Natural killer cell (primary cell): ENCODE data around the gene RBM20. TPM values are rescaled to one million over a fixed set of nuclear protein-coding genes. Genes with fewer than 3 reads are reported as not detected.

Experiments
- ATAC-seq, 3 donors: fragments of 150-1000 bp in 2 of 3; fragments of 200-7000 bp in 1 of 3; cut with Tn5 transposase; 1 replicate in 1 of 3; 2 replicates in 2 of 3; pipeline ENCODE4 v1.10.0; 2021; ENCODE audit warnings: mild to moderate bottlenecking in 2 of 3, moderate library complexity in 2 of 3
- DNase-seq, 2 donors: peaks; one replicate each; pipeline versions ENCODE4 v3.0.0 to v3.0.0-alpha.2; 2013 to 2021; ENCODE audit warnings: mixed read lengths in 1 of 2
- H3K27ac ChIP-seq: one replicate; pipeline ENCODE4 v1.5.1; 2013; ENCODE audit warnings: mild to moderate bottlenecking, low read length
- H3K27me3 ChIP-seq: one replicate; pipeline ENCODE4 v1.6.1; 2013; ENCODE audit warnings: low read length; ENCODE audit not compliant: control insufficient read depth, insufficient read depth
- H3K36me3 ChIP-seq: one replicate; pipeline ENCODE4 v1.6.1; 2013; ENCODE audit warnings: low read length; ENCODE audit not compliant: control insufficient read depth, insufficient read depth
- H3K4me1 ChIP-seq: one replicate; pipeline ENCODE4 v1.6.1; 2013; ENCODE audit warnings: low read length; ENCODE audit not compliant: control insufficient read depth, insufficient read depth
- H3K4me3 ChIP-seq: one replicate; pipeline ENCODE4 v1.5.1; 2013; ENCODE audit warnings: low read length
- H3K9me3 ChIP-seq: one replicate; pipeline ENCODE4 v1.6.1; 2013; ENCODE audit warnings: low read length; ENCODE audit not compliant: control insufficient read depth, insufficient read depth
- H3K27ac Mint-ChIP-seq, 2 donors: one replicate each; pipeline ENCODE4 v1.8.0; 2022; ENCODE audit warnings: mild to moderate bottlenecking in 2 of 2, mixed read lengths in 2 of 2, moderate library complexity in 1 of 2
- H3K27me3 Mint-ChIP-seq, 2 donors: one replicate each; pipeline ENCODE4 v1.8.0; 2022; ENCODE audit warnings: low read depth in 2 of 2, mixed read lengths in 2 of 2
- H3K36me3 Mint-ChIP-seq: one replicate; pipeline ENCODE4 v1.8.0; 2022; ENCODE audit warnings: mixed read lengths
- H3K4me1 Mint-ChIP-seq, 2 donors: one replicate each; pipeline ENCODE4 v1.8.0; 2022; ENCODE audit warnings: mixed read lengths in 2 of 2
- H3K4me3 Mint-ChIP-seq: one replicate; pipeline ENCODE4 v1.8.0; 2022; ENCODE audit warnings: mild to moderate bottlenecking, moderate library complexity, mixed read lengths
- H3K9me3 Mint-ChIP-seq, 2 donors: one replicate each; pipeline ENCODE4 v1.8.0; 2022; ENCODE audit warnings: mixed read lengths in 2 of 2
- CTCF ChIP-seq: fragments of 200-600 bp; IDR thresholded peaks from one replicate; pipeline ENCODE4 v1.8.0; 2022; ENCODE audit warnings: antibody characterized with exemption
- WGBS: methylation state at CpG from one replicate; pipeline ENCODE4 v1.1.7; 2013; ENCODE audit warnings: missing lambda C conversion rate; ENCODE audit not compliant: insufficient coverage; 5-methylcytosine and 5-hydroxymethylcytosine counted together
- intact Hi-C: fragments of 100-400 bp; cut with micrococcal nuclease; formaldehyde crosslinking; loops from one replicate; pipeline ENCODE4 v1.14.2; 2022
- total RNA-seq, 4 donors: library from RNA; stranded (reverse); fragments of 120-200 nt in 1 of 4; gene quantifications; one replicate each; pipeline versions ENCODE4 v1.2.3 to v1.2.4, GENCODE V29; 2013 to 2022

Gene RBM20
- total RNA-seq, 3 donors from 2014 or later (not counting 1 experiment from before 2014, with no cell fraction given): 0.35 TPM; not detected in 2

GRCh38 chr10:110792476-110793125, 148.5 kb downstream of the RBM20 start:
- Mint-ChIP-seq H3K4me1 (no peaks in the 10 kb centered on the region), H3K9me3 (no peaks in the 10 kb centered on the region), H3K27me3 (peaks cover 0 to 2% of the 10 kb centered on the region in 2 donors), H3K4me3 (no peak overlapping the region), H3K36me3 (no peaks in the 10 kb centered on the region), H3K27ac (no peak overlapping the region)
- Histone ChIP-seq H3K4me3 (no peak overlapping the region), H3K27me3 (no peaks in the 10 kb centered on the region), H3K4me1 (no peaks in the 10 kb centered on the region), H3K9me3 (no peaks in the 10 kb centered on the region), H3K27ac (no peak overlapping the region), H3K36me3 (no peaks in the 10 kb centered on the region)
- intact Hi-C loops: no loop called here
- no peak for TF ChIP-seq CTCF
- 95% methylated on average over 3 of the region's 3 CpGs for WGBS
- DNase-seq (no peak), ATAC-seq (no peak)

DNA sequence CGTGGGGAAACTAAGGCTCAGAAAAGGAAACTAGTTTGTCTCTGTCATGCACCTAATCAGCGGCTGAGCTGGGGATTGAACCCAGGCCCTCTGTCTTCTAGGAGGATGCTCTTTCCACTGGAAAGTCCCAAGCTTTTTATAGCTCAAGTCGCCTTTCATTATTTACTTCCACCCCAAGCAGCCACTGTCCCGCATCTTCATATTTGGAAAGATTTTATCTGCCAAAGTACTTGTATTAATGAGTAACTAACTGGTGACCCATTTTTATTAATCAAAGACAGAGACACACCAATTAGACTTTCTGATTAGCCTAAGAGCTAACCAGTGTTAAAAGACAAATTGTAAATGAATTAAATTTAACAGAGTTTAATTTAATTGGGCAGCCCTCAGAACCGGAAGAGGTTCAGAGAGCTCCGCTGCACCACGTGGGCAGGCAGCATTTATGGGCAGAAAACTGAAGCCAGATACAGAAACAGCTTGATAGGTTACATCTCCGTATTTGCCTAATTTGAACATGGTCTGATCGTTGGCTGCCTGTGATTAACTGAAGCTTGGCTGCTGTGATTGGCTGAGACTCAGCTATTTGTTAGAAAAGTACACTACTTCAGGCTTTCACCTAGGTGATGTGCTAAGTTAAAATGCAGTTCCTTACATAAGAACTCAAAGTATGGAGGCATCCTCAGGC, 149.1 kb downstream of the RBM20 start:
- Histone ChIP-seq H3K4me3 (no peak overlapping the region), H3K9me3 (no peaks in the 10 kb centered on the region), H3K27me3 (no peaks in the 10 kb centered on the region), H3K4me1 (no peaks in the 10 kb centered on the region), H3K36me3 (no peaks in the 10 kb centered on the region), H3K27ac (no peak overlapping the region)
- Mint-ChIP-seq H3K4me1 (no peaks in the 10 kb centered on the region), H3K4me3 (no peak overlapping the region), H3K27me3 (peaks cover 0 to 2% of the 10 kb centered on the region in 2 donors), H3K9me3 (no peaks in the 10 kb centered on the region), H3K27ac (no peak overlapping the region), H3K36me3 (no peaks in the 10 kb centered on the region)
- no peak for DNase-seq
- intact Hi-C loops: no loop called here
- TF ChIP-seq CTCF: no peak
- no peak for ATAC-seq
- WGBS: 93% methylated on average over 8 of the region's 9 CpGs

DNA sequence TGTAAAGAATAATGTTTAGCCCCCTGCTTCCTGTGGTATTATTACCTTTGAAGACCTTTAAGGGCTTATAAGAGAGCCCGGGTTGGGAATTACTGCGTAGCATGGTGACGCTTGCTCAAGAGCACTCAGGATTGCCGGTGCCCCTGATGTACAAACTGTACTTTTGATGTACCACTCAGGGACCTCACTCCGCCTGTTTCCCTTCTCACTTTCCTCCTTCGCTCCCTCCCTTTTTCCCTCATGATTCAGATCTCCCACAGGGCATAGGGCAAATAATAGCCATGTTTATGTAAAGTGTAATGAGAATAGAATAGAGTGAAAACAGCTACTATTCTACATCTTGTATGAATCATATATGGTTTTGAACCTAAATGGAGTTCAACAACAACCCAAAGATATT, 149.8 kb downstream of the RBM20 start:
- Mint-ChIP-seq H3K9me3 (no peaks in the 10 kb centered on the region), H3K36me3 (no peaks in the 10 kb centered on the region), H3K27me3 (peaks cover 0 to 5% of the 10 kb centered on the region in 2 donors), H3K4me1 (no peaks in the 10 kb centered on the region), H3K27ac (no peak overlapping the region), H3K4me3 (no peak overlapping the region)
- Histone ChIP-seq H3K27ac (no peak overlapping the region), H3K9me3 (no peaks in the 10 kb centered on the region), H3K27me3 (no peaks in the 10 kb centered on the region), H3K4me3 (no peak overlapping the region), H3K36me3 (no peaks in the 10 kb centered on the region), H3K4me1 (no peaks in the 10 kb centered on the region)
- TF ChIP-seq CTCF: no peak
- no peak for DNase-seq
- no peak for ATAC-seq
- intact Hi-C loops: no loop called here
- 95% methylated on average over 5 of the region's 6 CpGs for WGBS
